ENCODE measurements around the gene BAIAP2.

Gene BAIAP2

GRCh38 chr17:81046770-81047359, 11.9 kb downstream of the BAIAP2 start:
- H3K27ac ChIP-seq (ENCODE audit: low read length): peak overlapping the region; percentile 74
- H3K9me3 ChIP-seq (ENCODE audit: control insufficient read depth in 2 of 2, low read length in 2 of 2): no peaks in the 10 kb centered on the region
- peaks cover 84% of the 10 kb centered on the region for H3K4me1 ChIP-seq (ENCODE audit: control insufficient read depth, insufficient read depth, low read length)
- H3K4me3 ChIP-seq (ENCODE audit: low read length in 2 of 2): no peak overlapping the region
- H3K36me3 ChIP-seq (ENCODE audit: control insufficient read depth in 2 of 2, insufficient read depth in 2 of 2, low read length in 2 of 2): no peaks in the 10 kb centered on the region
- H3K9ac ChIP-seq (ENCODE audit: low read length in 2 of 2): no peak overlapping the region
- no peaks in the 10 kb centered on the region for H3K27me3 ChIP-seq (ENCODE audit: control insufficient read depth in 1 of 2, insufficient read depth in 2 of 2, low read length in 2 of 2)

- H3K4me1 ChIP-seq (ENCODE audit: control insufficient read depth, insufficient read depth, low read length): peaks cover 84% of the 10 kb centered on the region
- no peaks in the 10 kb centered on the region for H3K36me3 ChIP-seq (ENCODE audit: control insufficient read depth in 2 of 2, insufficient read depth in 2 of 2, low read length in 2 of 2)
- no peak overlapping the region for H3K27ac ChIP-seq (ENCODE audit: low read length)
- no peak overlapping the region for H3K9ac ChIP-seq (ENCODE audit: low read length in 2 of 2)
- H3K4me3 ChIP-seq (ENCODE audit: low read length in 2 of 2): no peak overlapping the region
- no peaks in the 10 kb centered on the region for H3K27me3 ChIP-seq (ENCODE audit: control insufficient read depth in 1 of 2, insufficient read depth in 2 of 2, low read length in 2 of 2)
- no peaks in the 10 kb centered on the region for H3K9me3 ChIP-seq (ENCODE audit: control insufficient read depth in 2 of 2, low read length in 2 of 2)
Observed at GRCh38 chr17:81048827-81049371, 13.9 kb downstream of the BAIAP2 start.

GRCh38 chr17:81049372-81049911, 14.5 kb downstream of the BAIAP2 start:
- Histone ChIP-seq H3K27ac (ENCODE audit: low read length) (no peak overlapping the region), H3K9ac (ENCODE audit: low read length in 2 of 2) (no peak overlapping the region), H3K4me3 (ENCODE audit: low read length in 2 of 2) (peak overlapping the region in 1 of 2 donors; percentile 22), H3K27me3 (ENCODE audit: control insufficient read depth in 1 of 2, insufficient read depth in 2 of 2, low read length in 2 of 2) (no peaks in the 10 kb centered on the region), H3K9me3 (ENCODE audit: control insufficient read depth in 2 of 2, low read length in 2 of 2) (no peaks in the 10 kb centered on the region), H3K4me1 (ENCODE audit: control insufficient read depth, insufficient read depth, low read length) (peaks cover 79% of the 10 kb centered on the region), H3K36me3 (ENCODE audit: control insufficient read depth in 2 of 2, insufficient read depth in 2 of 2, low read length in 2 of 2) (no peaks in the 10 kb centered on the region)

GRCh38 chr17:81049973-81050551, 15.1 kb downstream of the BAIAP2 start:
- Histone ChIP-seq H3K9ac (ENCODE audit: low read length in 2 of 2) (no peak overlapping the region), H3K9me3 (ENCODE audit: control insufficient read depth in 2 of 2, low read length in 2 of 2) (no peaks in the 10 kb centered on the region), H3K36me3 (ENCODE audit: control insufficient read depth in 2 of 2, insufficient read depth in 2 of 2, low read length in 2 of 2) (peaks cover 0 to 4% of the 10 kb centered on the region in 2 donors), H3K27me3 (ENCODE audit: control insufficient read depth in 1 of 2, insufficient read depth in 2 of 2, low read length in 2 of 2) (no peaks in the 10 kb centered on the region), H3K4me1 (ENCODE audit: control insufficient read depth, insufficient read depth, low read length) (peaks cover 73% of the 10 kb centered on the region), H3K27ac (ENCODE audit: low read length) (no peak overlapping the region), H3K4me3 (ENCODE audit: low read length in 2 of 2) (peak overlapping the region in 1 of 2 donors; percentile 22)

- H3K27me3 ChIP-seq (ENCODE audit: control insufficient read depth in 1 of 2, insufficient read depth in 2 of 2, low read length in 2 of 2): no peaks in the 10 kb centered on the region
- H3K36me3 ChIP-seq (ENCODE audit: control insufficient read depth in 2 of 2, insufficient read depth in 2 of 2, low read length in 2 of 2): peaks cover 0 to 5% of the 10 kb centered on the region in 2 donors
- no peak overlapping the region for H3K9ac ChIP-seq (ENCODE audit: low read length in 2 of 2)
- no peaks in the 10 kb centered on the region for H3K9me3 ChIP-seq (ENCODE audit: control insufficient read depth in 2 of 2, low read length in 2 of 2)
- H3K4me1 ChIP-seq (ENCODE audit: control insufficient read depth, insufficient read depth, low read length): peaks cover 64% of the 10 kb centered on the region
- no peak overlapping the region for H3K4me3 ChIP-seq (ENCODE audit: low read length in 2 of 2)
- H3K27ac ChIP-seq (ENCODE audit: low read length): no peak overlapping the region
Observed at GRCh38 chr17:81050645-81051625, 16.0 kb downstream of the BAIAP2 start.

GRCh38 chr17:81052199-81052997, 17.4 kb downstream of the BAIAP2 start:
- Histone ChIP-seq H3K9ac (ENCODE audit: low read length in 2 of 2) (no peak overlapping the region), H3K27me3 (ENCODE audit: control insufficient read depth in 1 of 2, insufficient read depth in 2 of 2, low read length in 2 of 2) (no peaks in the 10 kb centered on the region), H3K27ac (ENCODE audit: low read length) (no peak overlapping the region), H3K9me3 (ENCODE audit: control insufficient read depth in 2 of 2, low read length in 2 of 2) (no peaks in the 10 kb centered on the region), H3K4me1 (ENCODE audit: control insufficient read depth, insufficient read depth, low read length) (peaks cover 56% of the 10 kb centered on the region), H3K36me3 (ENCODE audit: control insufficient read depth in 2 of 2, insufficient read depth in 2 of 2, low read length in 2 of 2) (peaks cover 0 to 9% of the 10 kb centered on the region in 2 donors), H3K4me3 (ENCODE audit: low read length in 2 of 2) (no peak overlapping the region)

- peaks cover 3 to 12% of the 10 kb centered on the region in 2 donors for H3K36me3 ChIP-seq (ENCODE audit: control insufficient read depth in 2 of 2, insufficient read depth in 2 of 2, low read length in 2 of 2)
- H3K4me3 ChIP-seq (ENCODE audit: low read length in 2 of 2): no peak overlapping the region
- H3K27ac ChIP-seq (ENCODE audit: low read length): no peak overlapping the region
- no peaks in the 10 kb centered on the region for H3K9me3 ChIP-seq (ENCODE audit: control insufficient read depth in 2 of 2, low read length in 2 of 2)
- H3K4me1 ChIP-seq (ENCODE audit: control insufficient read depth, insufficient read depth, low read length): peaks cover 47% of the 10 kb centered on the region
- no peaks in the 10 kb centered on the region for H3K27me3 ChIP-seq (ENCODE audit: control insufficient read depth in 1 of 2, insufficient read depth in 2 of 2, low read length in 2 of 2)
- no peak overlapping the region for H3K9ac ChIP-seq (ENCODE audit: low read length in 2 of 2)
Observed at GRCh38 chr17:81053041-81053970, 18.4 kb downstream of the BAIAP2 start.

GRCh38 chr17:81054308-81054707, 19.4 kb downstream of the BAIAP2 start:
- Histone ChIP-seq H3K27me3 (ENCODE audit: control insufficient read depth in 1 of 2, insufficient read depth in 2 of 2, low read length in 2 of 2) (no peaks in the 10 kb centered on the region), H3K9me3 (ENCODE audit: control insufficient read depth in 2 of 2, low read length in 2 of 2) (no peaks in the 10 kb centered on the region), H3K27ac (ENCODE audit: low read length) (no peak overlapping the region), H3K9ac (ENCODE audit: low read length in 2 of 2) (no peak overlapping the region), H3K4me3 (ENCODE audit: low read length in 2 of 2) (no peak overlapping the region), H3K36me3 (ENCODE audit: control insufficient read depth in 2 of 2, insufficient read depth in 2 of 2, low read length in 2 of 2) (peaks cover 4 to 13% of the 10 kb centered on the region in 2 donors), H3K4me1 (ENCODE audit: control insufficient read depth, insufficient read depth, low read length) (peaks cover 37% of the 10 kb centered on the region)

- Histone ChIP-seq H3K27me3 (ENCODE audit: control insufficient read depth in 1 of 2, insufficient read depth in 2 of 2, low read length in 2 of 2) (no peaks in the 10 kb centered on the region), H3K27ac (ENCODE audit: low read length) (no peak overlapping the region), H3K4me3 (ENCODE audit: low read length in 2 of 2) (no peak overlapping the region), H3K36me3 (ENCODE audit: control insufficient read depth in 2 of 2, insufficient read depth in 2 of 2, low read length in 2 of 2) (peaks cover 4 to 13% of the 10 kb centered on the region in 2 donors), H3K9ac (ENCODE audit: low read length in 2 of 2) (no peak overlapping the region), H3K4me1 (ENCODE audit: control insufficient read depth, insufficient read depth, low read length) (peaks cover 31% of the 10 kb centered on the region), H3K9me3 (ENCODE audit: control insufficient read depth in 2 of 2, low read length in 2 of 2) (no peaks in the 10 kb centered on the region)
Observed at GRCh38 chr17:81054881-81055370, 20.0 kb downstream of the BAIAP2 start.
